GM12892 (cell line): ENCODE data around the gene ZFPM1.

ENCODE experiments used
- POLR2A ChIP-seq: IDR thresholded peaks from 2 replicates; pipeline ENCODE4 v1.6.1; 2011; ENCODE audit warnings: low read depth, low read length, control low read depth
- POLR2AphosphoS5 ChIP-seq: IDR thresholded peaks from 2 replicates; pipeline ENCODE4 v1.6.1; 2011; ENCODE audit warnings: low read depth, low read length, control low read depth
- TAF1 ChIP-seq: IDR thresholded peaks from 2 replicates; pipeline ENCODE4 v1.6.1; 2011; ENCODE audit warnings: low read depth, mild to moderate bottlenecking, control low read depth, low read length, borderline replicate concordance

GRCh38 chr16:88510091-88510994 lies 57.3 kb downstream of the ZFPM1 start:
- TF ChIP-seq POLR2A (no peak), POLR2AphosphoS5 (no peak), TAF1 (no peak)
